RWPE1 (cell line): ENCODE data around the gene ACSS2.

Experiments
- CTCF ChIA-PET: fragments of 350-600 bp; sonication (Branson Sonifier 250); formaldehyde crosslinking; extraction: SDS; loops from one replicate; lab custom pipeline; 2021; lab: Yijun Ruan, JAX
- POLR2A ChIA-PET: fragments of 400-600 bp; formaldehyde crosslinking; extraction: SDS; loops from one replicate; lab custom pipeline; 2020; ENCODE audit warnings: antibody characterized with exemption; ENCODE audit not compliant: low non-redundant PET; lab: Yijun Ruan, JAX
- DNase-seq: peaks from one replicate; pipeline ENCODE4 v3.0.0; 2012; ENCODE audit warnings: low spot score
- H3K27ac ChIP-seq: fragments of 450-650 bp; 2 replicates; pipeline ENCODE4 v1.5.1; 2017
- CTCF ChIP-seq: fragments of 450-650 bp; conservative IDR thresholded peaks from 2 replicates; pipeline ENCODE4 v1.5.1; 2017; ENCODE audit warnings: low read depth, mild to moderate bottlenecking

The ACSS2 gene

GRCh38 chr20:34843421-34843820 is 33.0 kb upstream of the ACSS2 start:
- TF ChIP-seq CTCF: no peak
- no peak for DNase-seq
- CTCF ChIA-PET: no interaction called here
- H3K27ac ChIP-seq: no peak overlapping the region
- POLR2A ChIA-PET: no interaction called here

- ChIA-PET POLR2A (interaction anchor here (0.6 kb wide), 1 partner anchor 277 kb away, joined by 8 read pairs; no protein-coding TSS in a partner anchor), CTCF (interaction anchor here (0.6 kb wide), 2 partner anchors 89 to 122 kb away, joined by 3 to 6 read pairs; no protein-coding TSS in a partner anchor)
- TF ChIP-seq CTCF: no peak
- H3K27ac ChIP-seq: no peak overlapping the region
- no peak for DNase-seq
These were observed 27.8 kb upstream of the ACSS2 start for GRCh38 chr20:34848597-34848996.

GRCh38 chr20:34849778-34850177 is 26.6 kb upstream of the ACSS2 start:
- ChIA-PET POLR2A (no interaction called here), CTCF (interaction anchor here (1.3 kb wide), 1 partner anchor 23 kb away, joined by 3 read pairs; the partner anchor contains the start of gene GGT7)
- no peak overlapping the region for H3K27ac ChIP-seq
- TF ChIP-seq CTCF: no peak
- DNase-seq: no peak

- TF ChIP-seq CTCF: no peak
- H3K27ac ChIP-seq: no peak overlapping the region
- DNase-seq: no peak
- ChIA-PET POLR2A (no interaction called here), CTCF (interaction anchor here (0.6 to 0.9 kb wide), 2 partner anchors 23 to 27 kb away, joined by 3 to 6 read pairs; no protein-coding TSS in a partner anchor)
These were observed 25.4 kb upstream of the ACSS2 start for GRCh38 chr20:34850969-34851368.

- H3K27ac ChIP-seq: no peak overlapping the region
- DNase-seq: no peak
- no peak for TF ChIP-seq CTCF
- ChIA-PET CTCF (no interaction called here), POLR2A (no interaction called here)
These were observed 24.1 kb upstream of the ACSS2 start for GRCh38 chr20:34852298-34852697.

GRCh38 chr20:34859367-34859766 is 17.0 kb upstream of the ACSS2 start:
- DNase-seq: no peak
- ChIA-PET CTCF (no interaction called here), POLR2A (no interaction called here)
- TF ChIP-seq CTCF: no peak
- no peak overlapping the region for H3K27ac ChIP-seq
